Stimulated activated CD8-positive, alpha-beta memory T cell treated with anti-CD3 and anti-CD28 coated beads, Interleukin-7, amount 100 ng/mL, for 24 hours (primary cell): Measurements from ENCODE around the gene EPB41L2.

Experiments used
- DNase-seq: peaks from one replicate; pipeline ENCODE4 v3.0.0-alpha.2; 2020; ENCODE audit warnings: low read depth

EPB41L2 gene

GRCh38 chr6:130796313-130796905 lies 266.6 kb downstream of the EPB41L2 start:
- DNase-seq, result no peak

- no peak for DNase-seq
Measured at GRCh38 chr6:130794738-130795137, 268.3 kb downstream of the EPB41L2 start.

GRCh38 chr6:130794010-130794697 lies 268.9 kb downstream of the EPB41L2 start:
- DNase-seq, result no peak
